ENCODE data around the gene VSTM4.
A peak's percentile ranks its signal among the peaks of the same experiment; 100 is the strongest.

The VSTM4 gene

DNA sequence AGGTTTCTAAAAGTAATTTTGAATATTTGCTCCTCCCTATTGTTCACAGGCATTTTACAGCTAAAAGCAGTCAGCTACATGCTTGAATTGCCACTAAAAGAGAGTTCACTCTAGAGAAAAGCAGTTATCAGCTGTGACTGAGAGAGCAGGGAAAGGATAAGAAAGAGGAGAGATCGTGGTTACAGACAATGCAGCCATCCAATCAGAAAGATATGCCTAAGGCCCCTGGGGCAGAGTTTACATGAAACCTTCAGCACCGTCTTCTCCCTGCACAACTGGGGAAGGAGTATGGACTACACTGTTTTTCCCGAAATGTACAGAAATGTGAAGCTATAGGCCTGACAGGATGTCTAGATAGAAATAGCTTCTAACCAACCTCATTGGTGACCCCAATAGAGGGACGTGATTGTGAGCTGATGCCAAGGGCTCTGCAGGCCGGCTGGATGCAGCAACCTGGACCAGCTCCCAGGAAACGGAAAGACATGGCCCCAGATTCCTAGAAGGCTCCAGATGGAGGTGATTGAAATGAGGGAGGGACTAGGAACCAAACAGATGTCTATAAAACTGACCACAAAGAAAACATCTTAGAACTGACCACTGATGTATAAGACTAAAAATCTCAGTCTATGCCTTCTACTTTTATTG is 3.2 kb upstream of the VSTM4 start:
- DNase-seq (ENCODE audit: low read depth), result no peak
- H3K4me3 ChIP-seq (ENCODE audit: low read length), result no peak overlapping the region
- TF ChIP-seq, protein P1, sequence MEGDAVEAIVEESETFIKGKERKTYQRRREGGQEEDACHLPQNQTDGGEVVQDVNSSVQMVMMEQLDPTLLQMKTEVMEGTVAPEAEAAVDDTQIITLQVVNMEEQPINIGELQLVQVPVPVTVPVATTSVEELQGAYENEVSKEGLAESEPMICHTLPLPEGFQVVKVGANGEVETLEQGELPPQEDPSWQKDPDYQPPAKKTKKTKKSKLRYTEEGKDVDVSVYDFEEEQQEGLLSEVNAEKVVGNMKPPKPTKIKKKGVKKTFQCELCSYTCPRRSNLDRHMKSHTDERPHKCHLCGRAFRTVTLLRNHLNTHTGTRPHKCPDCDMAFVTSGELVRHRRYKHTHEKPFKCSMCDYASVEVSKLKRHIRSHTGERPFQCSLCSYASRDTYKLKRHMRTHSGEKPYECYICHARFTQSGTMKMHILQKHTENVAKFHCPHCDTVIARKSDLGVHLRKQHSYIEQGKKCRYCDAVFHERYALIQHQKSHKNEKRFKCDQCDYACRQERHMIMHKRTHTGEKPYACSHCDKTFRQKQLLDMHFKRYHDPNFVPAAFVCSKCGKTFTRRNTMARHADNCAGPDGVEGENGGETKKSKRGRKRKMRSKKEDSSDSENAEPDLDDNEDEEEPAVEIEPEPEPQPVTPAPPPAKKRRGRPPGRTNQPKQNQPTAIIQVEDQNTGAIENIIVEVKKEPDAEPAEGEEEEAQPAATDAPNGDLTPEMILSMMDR (conservative IDR thresholded peaks at IDR 0.05; ENCODE audit: low read depth, low read length), result no peak

DNA sequence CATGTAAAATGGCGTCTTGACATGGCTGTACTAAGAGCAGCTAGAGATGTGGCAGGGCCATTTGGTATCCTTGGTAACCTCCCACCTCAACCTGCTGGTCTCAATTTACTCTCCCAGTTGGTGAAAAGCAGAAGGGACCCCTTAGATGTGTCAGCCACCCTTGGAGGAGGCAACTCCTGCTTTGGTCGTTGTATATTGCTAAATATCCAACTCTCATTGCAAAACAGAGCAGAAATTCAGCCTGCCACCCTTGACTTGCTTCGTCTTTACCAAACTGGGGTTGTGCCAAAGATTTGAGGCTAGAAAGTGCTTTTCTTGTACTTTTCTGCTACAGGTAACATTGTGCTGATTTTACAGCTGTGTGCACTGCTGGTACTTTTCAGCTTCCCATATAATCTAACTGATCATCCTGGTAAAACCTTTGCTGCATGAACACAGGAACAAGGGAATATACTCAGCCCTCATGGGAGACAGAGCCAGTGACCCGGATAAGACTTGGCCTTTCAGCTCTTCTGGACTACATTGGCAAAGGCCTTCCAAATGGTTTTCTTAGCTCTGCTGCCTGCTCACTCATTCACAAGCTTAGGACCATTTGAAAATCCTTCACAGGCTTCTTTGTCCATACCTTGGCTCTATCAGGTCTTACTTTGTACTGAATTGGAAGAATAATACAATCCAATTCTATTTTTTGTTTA is 2.2 kb upstream of the VSTM4 start:
- DNase-seq (ENCODE audit: low read depth), result no peak

DNA sequence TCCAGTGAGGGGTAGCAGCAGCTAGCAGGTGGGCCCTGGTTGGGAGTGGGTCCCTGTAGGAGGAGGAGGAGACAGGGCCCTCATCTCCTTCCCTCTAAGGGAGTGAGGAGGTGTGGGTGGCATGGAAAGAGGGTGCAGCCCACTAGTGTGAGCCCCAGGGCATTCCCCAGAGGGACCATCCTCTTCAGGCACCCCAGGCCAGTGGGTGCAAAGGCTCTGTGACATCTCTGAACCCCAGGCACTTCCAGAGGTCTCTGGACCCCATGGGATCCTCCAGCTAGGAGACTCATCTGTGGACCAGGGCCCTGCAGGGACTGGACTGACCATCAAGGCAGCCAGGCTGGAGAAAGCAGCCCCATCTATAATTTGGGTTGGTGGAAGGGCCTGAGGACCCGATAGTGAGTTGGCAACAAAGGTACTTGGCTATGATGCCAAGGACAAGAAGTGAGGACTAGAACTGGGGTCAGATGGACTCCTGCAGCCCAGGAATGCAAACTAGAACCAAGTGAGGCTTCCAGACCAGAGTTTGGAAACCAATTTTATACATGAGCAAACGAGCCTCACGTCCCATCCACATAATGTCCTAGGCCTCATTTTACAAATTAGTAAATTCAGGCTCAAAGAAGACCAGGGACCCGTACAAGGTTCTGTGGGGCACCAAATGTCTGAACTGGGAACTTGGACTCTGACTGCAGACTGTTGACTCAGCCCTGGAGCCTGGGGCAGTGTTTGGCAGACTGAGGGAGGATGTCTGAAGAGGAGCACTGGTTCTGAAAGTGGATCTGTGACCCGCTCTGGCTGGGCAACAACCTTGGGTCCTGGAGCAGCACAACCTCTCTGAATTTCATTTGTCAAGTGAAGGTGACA is 1.4 kb upstream of the VSTM4 start:
- DNase-seq (ENCODE audit: low read depth), result no peak
- H3K4me3 ChIP-seq (ENCODE audit: low read length), result no peak overlapping the region
- TF ChIP-seq, protein P1 (conservative IDR thresholded peaks at IDR 0.05; ENCODE audit: low read depth, low read length), result no peak

More for the DNA sequence above, 2.2 kb upstream of the VSTM4 start:
- no peak overlapping the region for H3K4me3 ChIP-seq (ENCODE audit: low read length)
- TF ChIP-seq, protein P1 (conservative IDR thresholded peaks at IDR 0.05; ENCODE audit: low read depth, low read length), result no peak

DNA sequence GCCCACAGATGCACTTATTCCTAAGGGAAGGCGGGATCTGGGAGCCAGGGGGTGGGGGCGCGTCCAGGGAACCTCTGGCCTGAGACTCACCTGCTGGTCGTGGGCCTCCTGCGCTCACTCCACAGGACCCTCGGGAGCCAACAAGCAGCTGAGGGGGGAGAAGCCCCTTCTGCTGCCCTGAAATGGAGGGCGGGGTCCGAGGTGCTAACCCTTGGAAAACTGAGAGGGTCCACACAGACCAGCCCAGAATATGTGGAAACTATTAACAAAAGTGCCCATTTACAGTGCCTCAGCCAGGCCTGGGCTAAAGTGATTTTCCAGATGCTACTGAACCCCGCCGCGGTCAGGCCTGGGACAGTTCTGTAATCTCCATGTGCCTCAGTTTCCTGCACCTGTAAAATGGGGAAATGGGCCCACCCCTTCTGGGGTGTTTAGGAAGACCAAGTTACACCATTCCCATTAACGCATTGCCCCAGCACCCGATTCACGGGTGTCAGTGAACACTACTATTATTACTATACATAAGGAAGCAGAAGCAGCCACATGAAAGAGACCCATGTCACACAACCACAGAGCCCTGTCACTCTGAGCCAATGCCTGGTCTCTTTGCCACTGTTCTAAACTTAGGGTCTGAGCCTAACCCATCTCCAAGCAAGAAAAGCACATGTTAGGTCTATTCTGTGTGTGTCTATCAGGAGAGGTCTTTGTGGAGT is 630 bp upstream of the VSTM4 start:
- DNase-seq (ENCODE audit: low read depth), result no peak
- TF ChIP-seq, protein P1 (conservative IDR thresholded peaks at IDR 0.05; ENCODE audit: low read depth, low read length), result no peak
- peak overlapping the region; percentile 37 for H3K4me3 ChIP-seq (ENCODE audit: low read length)

DNA sequence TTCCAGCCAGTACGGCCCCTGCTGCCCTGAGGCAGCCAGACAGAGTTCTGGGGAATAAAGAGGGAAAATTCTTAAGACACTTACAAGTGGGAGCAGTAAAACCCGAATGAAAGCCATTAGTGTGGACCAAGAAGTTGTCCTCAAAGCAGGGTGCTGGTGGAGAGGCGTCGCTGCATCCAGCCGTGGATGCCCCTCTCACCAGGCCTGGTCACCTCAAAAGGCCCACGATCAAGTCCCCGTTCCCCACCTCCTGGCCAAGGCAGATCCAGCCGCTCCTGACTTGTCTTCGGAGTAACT is 656 bp downstream of the VSTM4 start:
- TF ChIP-seq, protein P1 (conservative IDR thresholded peaks at IDR 0.05; ENCODE audit: low read depth, low read length), result no peak
- DNase-seq (ENCODE audit: low read depth), result no peak
- H3K4me3 ChIP-seq (ENCODE audit: low read length), result peak overlapping the region; percentile 60

DNA sequence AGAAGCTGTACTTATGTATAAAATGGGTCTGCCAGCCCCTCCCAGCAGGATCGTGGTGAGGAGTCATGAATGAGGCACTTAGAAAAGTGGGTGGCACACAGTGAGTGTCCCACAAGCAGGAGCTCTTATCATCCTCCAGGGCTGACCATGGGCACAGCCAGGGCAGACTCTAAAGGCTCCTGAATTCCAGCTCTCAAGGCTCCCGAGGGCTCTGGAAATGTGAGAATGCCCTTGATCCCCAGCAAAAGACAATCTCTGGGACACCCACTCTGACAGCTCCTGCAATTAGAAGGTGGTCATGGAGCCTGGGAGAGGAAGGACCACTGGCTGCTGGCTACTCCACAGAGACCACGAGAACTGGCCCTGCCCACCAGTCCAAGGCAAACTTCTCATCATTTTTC is 1.6 kb downstream of the VSTM4 start:
- TF ChIP-seq, protein P1 (conservative IDR thresholded peaks at IDR 0.05; ENCODE audit: low read depth, low read length), result no peak
- no peak for DNase-seq (ENCODE audit: low read depth)
- no peak overlapping the region for H3K4me3 ChIP-seq (ENCODE audit: low read length)
